Measurements from ENCODE around the gene PPP6R2.

DNA sequence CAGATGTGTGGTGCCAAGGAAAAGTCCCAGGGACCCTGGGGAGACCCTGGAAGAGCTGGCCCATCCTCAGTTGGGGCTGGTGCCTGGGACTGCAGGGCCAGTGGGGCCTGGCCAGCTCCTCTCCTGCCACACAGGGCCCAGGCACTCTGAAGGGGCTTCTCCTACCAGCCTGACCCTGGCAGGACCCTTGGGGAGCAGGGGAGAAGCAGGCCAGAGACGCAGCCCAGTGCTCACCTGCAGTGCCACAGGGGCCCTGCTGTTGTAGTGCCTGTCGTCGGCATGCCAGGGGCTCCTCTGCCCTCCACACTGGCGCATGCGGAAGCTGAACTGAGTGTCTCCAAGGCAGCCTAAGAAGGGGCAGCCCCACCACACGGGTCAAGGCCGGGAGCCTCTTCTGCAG lies 25.5 kb upstream of the PPP6R2 start:
- TF ChIP-seq, protein P1, sequence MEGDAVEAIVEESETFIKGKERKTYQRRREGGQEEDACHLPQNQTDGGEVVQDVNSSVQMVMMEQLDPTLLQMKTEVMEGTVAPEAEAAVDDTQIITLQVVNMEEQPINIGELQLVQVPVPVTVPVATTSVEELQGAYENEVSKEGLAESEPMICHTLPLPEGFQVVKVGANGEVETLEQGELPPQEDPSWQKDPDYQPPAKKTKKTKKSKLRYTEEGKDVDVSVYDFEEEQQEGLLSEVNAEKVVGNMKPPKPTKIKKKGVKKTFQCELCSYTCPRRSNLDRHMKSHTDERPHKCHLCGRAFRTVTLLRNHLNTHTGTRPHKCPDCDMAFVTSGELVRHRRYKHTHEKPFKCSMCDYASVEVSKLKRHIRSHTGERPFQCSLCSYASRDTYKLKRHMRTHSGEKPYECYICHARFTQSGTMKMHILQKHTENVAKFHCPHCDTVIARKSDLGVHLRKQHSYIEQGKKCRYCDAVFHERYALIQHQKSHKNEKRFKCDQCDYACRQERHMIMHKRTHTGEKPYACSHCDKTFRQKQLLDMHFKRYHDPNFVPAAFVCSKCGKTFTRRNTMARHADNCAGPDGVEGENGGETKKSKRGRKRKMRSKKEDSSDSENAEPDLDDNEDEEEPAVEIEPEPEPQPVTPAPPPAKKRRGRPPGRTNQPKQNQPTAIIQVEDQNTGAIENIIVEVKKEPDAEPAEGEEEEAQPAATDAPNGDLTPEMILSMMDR (IDR thresholded peaks at IDR 0.05; ENCODE audit: poor library complexity, severe bottlenecking): no peak
- TF ChIP-seq TAF1 (IDR thresholded peaks at IDR 0.05; ENCODE audit: low read depth): no peak
- no peak for TF ChIP-seq EZH2 (IDR thresholded peaks at IDR 0.05; ENCODE audit: borderline replicate concordance, insufficient read depth, low read length, poor library complexity, severe bottlenecking)
- no peak for TF ChIP-seq POLR2AphosphoS5 (IDR thresholded peaks at IDR 0.05)

All from neural cell (in vitro differentiated cells).